RPMI7951 (cell line): Measurements from ENCODE around the gene FAM187B. TPM values are rescaled to one million over a fixed set of nuclear protein-coding genes. Genes with fewer than 3 reads are reported as not detected.
"Not testable (repeated sequence)": the region's sequence is repeated elsewhere in the genome, so short reads cannot be mapped to it uniquely, and the experiment has no call there.

ENCODE experiments used
- DNase-seq: peaks from one replicate; pipeline ENCODE4 v3.0.0-alpha.2; 2012; ENCODE audit warnings: low read depth
- total RNA-seq: library from RNA; depleted of rRNA; stranded (reverse); fragments of >200 nt; shearing (Covaris generic); gene quantifications from 2 replicates; pipeline ENCODE4 v1.2.3, GENCODE V29; 2014

Gene FAM187B
- total RNA-seq, 1 experiment from 2014 or later, result not detected

GRCh38 chr19:35236638-35237400 lies 8.3 kb upstream of the FAM187B start:
- DNase-seq, result no peak

- no peak for DNase-seq
These were observed 4.4 kb upstream of the FAM187B start for GRCh38 chr19:35232912-35233311.

GRCh38 chr19:35231956-35232645 lies 3.6 kb upstream of the FAM187B start:
- DNase-seq, result no peak

- DNase-seq, result no peak
These were observed 1.1 kb upstream of the FAM187B start for GRCh38 chr19:35229601-35230000.

GRCh38 chr19:35226748-35227147 lies 1.8 kb downstream of the FAM187B start:
- DNase-seq, result no peak

- no peak for DNase-seq
These were observed 2.6 kb downstream of the FAM187B start for GRCh38 chr19:35225951-35226350.

- DNase-seq, result no peak
These were observed 3.6 kb downstream of the FAM187B start for GRCh38 chr19:35224681-35225571.

GRCh38 chr19:35223862-35224505 lies 4.6 kb downstream of the FAM187B start:
- DNase-seq, result peak; percentile 85

- no peak for DNase-seq
These were observed 5.3 kb downstream of the FAM187B start for GRCh38 chr19:35223084-35223790.

GRCh38 chr19:35222373-35223015 lies 6.0 kb downstream of the FAM187B start:
- DNase-seq, result no peak

- not testable (repeated sequence) for DNase-seq
These were observed 7.5 kb downstream of the FAM187B start for GRCh38 chr19:35220973-35221590.

GRCh38 chr19:35220315-35220921 lies 8.1 kb downstream of the FAM187B start:
- DNase-seq, result no peak

- DNase-seq, result no peak
These were observed 9.5 kb downstream of the FAM187B start for GRCh38 chr19:35219008-35219407.

- DNase-seq, result no peak
These were observed 10.9 kb downstream of the FAM187B start for GRCh38 chr19:35217649-35217990.

GRCh38 chr19:35216833-35217648 lies 11.5 kb downstream of the FAM187B start:
- DNase-seq, result no peak

GRCh38 chr19:35216016-35216832 lies 12.3 kb downstream of the FAM187B start:
- DNase-seq, result peak; percentile 23

GRCh38 chr19:35214766-35215422 lies 13.6 kb downstream of the FAM187B start:
- no peak for DNase-seq
